DOHH2 (cell line): ENCODE data around the gene CFAP53.

Source experiments
- H3F3A ChIP-seq: fragments of 200-600 bp; sonication (generic), shearing (Covaris generic); 2 replicates; pipeline ENCODE4 v1.6.0; 2016; ENCODE audit warnings: antibody characterized with exemption, mild to moderate bottlenecking; ENCODE audit not compliant: control insufficient read depth, insufficient read depth
- H3K27ac ChIP-seq: fragments of 200-600 bp; sonication (generic); 2 replicates; pipeline ENCODE4 v1.5.1; 2014; ENCODE audit warnings: low read depth, mild to moderate bottlenecking, low read length, moderate library complexity
- H3K27me3 ChIP-seq: fragments of 200-600 bp; sonication (generic); 2 replicates; pipeline ENCODE4 v1.6.1; 2014; ENCODE audit warnings: mild to moderate bottlenecking, low read length, mixed read lengths; ENCODE audit not compliant: control insufficient read depth
- H3K36me3 ChIP-seq: fragments of 200-600 bp; sonication (generic); 2 replicates; pipeline ENCODE4 v1.6.1; 2014; ENCODE audit warnings: mild to moderate bottlenecking, low read length, moderate library complexity, mixed read lengths; ENCODE audit not compliant: control insufficient read depth
- H3K4me1 ChIP-seq: fragments of 200-600 bp; sonication (generic); 2 replicates; pipeline ENCODE4 v1.6.1; 2014; ENCODE audit warnings: mild to moderate bottlenecking, low read length, mixed read lengths; ENCODE audit not compliant: control insufficient read depth
- H3K4me2 ChIP-seq: fragments of 200-600 bp; sonication (generic); 2 replicates; pipeline ENCODE4 v1.6.0; 2014; ENCODE audit warnings: mild to moderate bottlenecking, low read length, moderate library complexity
- H3K4me3 ChIP-seq: fragments of 200-600 bp; sonication (generic); 2 replicates; pipeline ENCODE4 v1.5.1; 2014; ENCODE audit warnings: mild to moderate bottlenecking, low read length, mixed read lengths
- H3K79me2 ChIP-seq: fragments of 200-600 bp; sonication (generic); 2 replicates; pipeline ENCODE4 v1.6.1; 2014; ENCODE audit warnings: mild to moderate bottlenecking, low read length, mixed read lengths; ENCODE audit not compliant: control insufficient read depth
- H3K9me2 ChIP-seq: fragments of 200-600 bp; sonication (generic); replicated peaks from 2 replicates; pipeline ENCODE4 v1.6.1; 2014; ENCODE audit warnings: mild to moderate bottlenecking, low read length, mixed read lengths; ENCODE audit not compliant: control insufficient read depth
- H3K9me3 ChIP-seq: fragments of 200-600 bp; sonication (generic); 2 replicates; pipeline ENCODE4 v1.6.1; 2014; ENCODE audit warnings: antibody characterized with exemption, low read length, mixed read lengths; ENCODE audit not compliant: control insufficient read depth, insufficient read depth
- H4K20me1 ChIP-seq: fragments of 200-600 bp; sonication (generic); 2 replicates; pipeline ENCODE4 v1.6.0; 2014; ENCODE audit warnings: low read depth, mild to moderate bottlenecking, antibody characterized with exemption, low read length, moderate library complexity; ENCODE audit not compliant: control insufficient read depth, insufficient read depth
- CTCF ChIP-seq: fragments of 200-600 bp; sonication (generic); IDR thresholded peaks from one replicate; pipeline ENCODE4 v1.5.1; 2014; ENCODE audit warnings: antibody characterized with exemption, mild to moderate bottlenecking, low read depth, low read length; ENCODE audit not compliant: poor library complexity, severe bottlenecking
- EZH2phosphoT487 ChIP-seq: fragments of 200-600 bp; sonication (generic); IDR thresholded peaks from 2 replicates; pipeline ENCODE4 v1.6.1; 2017; ENCODE audit warnings: borderline replicate concordance, mild to moderate bottlenecking, antibody characterized with exemption, low read length, moderate library complexity, mixed read lengths

The CFAP53 gene

GRCh38 chr18:50287028-50287440 is 20.7 kb upstream of the CFAP53 start:
- H3K27me3 ChIP-seq, result no peaks in the 10 kb centered on the region
- H3K4me3 ChIP-seq, result peak overlapping the region; percentile 99
- 0 out of 2 replicates have a peak, but pooled peaks cover 2% of the 10 kb centered on the region for H3F3A ChIP-seq
- peaks cover 8% of the 10 kb centered on the region; the same call in 1 of the 2 replicates for H4K20me1 ChIP-seq
- H3K79me2 ChIP-seq, result peaks cover 28% of the 10 kb centered on the region
- TF ChIP-seq CTCF, result no peak
- no peak for TF ChIP-seq EZH2phosphoT487
- no peaks in the 10 kb centered on the region for H3K9me3 ChIP-seq
- H3K4me2 ChIP-seq, result peak overlapping the region; percentile 89
- H3K36me3 ChIP-seq, result peaks cover 51% of the 10 kb centered on the region
- no peaks in the 10 kb centered on the region for H3K9me2 ChIP-seq
- peaks cover 14% of the 10 kb centered on the region for H3K4me1 ChIP-seq
- peak overlapping the region; percentile 35 for H3K27ac ChIP-seq

DNA sequence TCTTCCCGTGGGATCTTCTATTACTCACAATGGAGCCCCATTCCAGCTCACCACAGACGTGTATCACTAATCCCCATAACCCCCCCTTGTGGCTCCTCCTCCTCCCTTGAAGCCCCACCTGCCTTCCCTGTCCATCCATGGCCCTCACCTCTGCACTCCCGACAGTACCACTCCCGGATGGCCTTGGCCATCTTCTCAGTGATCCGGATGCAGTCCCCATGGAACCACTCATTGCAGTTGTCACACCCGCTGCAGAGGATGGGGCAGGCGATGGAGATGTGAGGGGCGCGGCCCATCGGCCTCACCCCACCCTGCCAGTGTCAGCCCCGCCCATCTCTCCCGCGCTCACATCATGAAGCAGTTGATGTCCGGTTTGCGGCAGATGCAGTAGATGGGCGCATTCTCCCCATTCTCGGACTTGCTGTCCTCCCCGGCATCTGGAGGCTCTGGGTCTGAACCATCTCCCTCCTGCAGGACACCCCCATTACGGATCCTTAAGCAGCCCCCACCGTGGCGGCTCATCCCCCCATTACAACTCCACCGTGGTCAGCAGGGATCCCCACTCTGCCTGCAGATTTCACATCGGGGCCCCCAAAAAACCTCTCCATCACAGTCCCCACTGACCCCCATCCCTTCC is 20.2 kb upstream of the CFAP53 start:
- TF ChIP-seq EZH2phosphoT487, result no peak
- no peak for TF ChIP-seq CTCF
- H3K27me3 ChIP-seq, result no peaks in the 10 kb centered on the region
- peaks cover 55% of the 10 kb centered on the region for H3K36me3 ChIP-seq
- peak overlapping the region; percentile 89 for H3K4me2 ChIP-seq
- H3K9me2 ChIP-seq, result no peaks in the 10 kb centered on the region
- H3K9me3 ChIP-seq, result no peaks in the 10 kb centered on the region
- H3K4me1 ChIP-seq, result peaks cover 17% of the 10 kb centered on the region
- H3K4me3 ChIP-seq, result peak overlapping the region; percentile 99
- peaks cover 29% of the 10 kb centered on the region for H3K79me2 ChIP-seq
- H4K20me1 ChIP-seq, result peaks cover 8% of the 10 kb centered on the region; the same call in 1 of the 2 replicates
- H3F3A ChIP-seq, result 0 out of 2 replicates have a peak, but pooled peaks cover 2% of the 10 kb centered on the region
- H3K27ac ChIP-seq, result no peak overlapping the region

DNA sequence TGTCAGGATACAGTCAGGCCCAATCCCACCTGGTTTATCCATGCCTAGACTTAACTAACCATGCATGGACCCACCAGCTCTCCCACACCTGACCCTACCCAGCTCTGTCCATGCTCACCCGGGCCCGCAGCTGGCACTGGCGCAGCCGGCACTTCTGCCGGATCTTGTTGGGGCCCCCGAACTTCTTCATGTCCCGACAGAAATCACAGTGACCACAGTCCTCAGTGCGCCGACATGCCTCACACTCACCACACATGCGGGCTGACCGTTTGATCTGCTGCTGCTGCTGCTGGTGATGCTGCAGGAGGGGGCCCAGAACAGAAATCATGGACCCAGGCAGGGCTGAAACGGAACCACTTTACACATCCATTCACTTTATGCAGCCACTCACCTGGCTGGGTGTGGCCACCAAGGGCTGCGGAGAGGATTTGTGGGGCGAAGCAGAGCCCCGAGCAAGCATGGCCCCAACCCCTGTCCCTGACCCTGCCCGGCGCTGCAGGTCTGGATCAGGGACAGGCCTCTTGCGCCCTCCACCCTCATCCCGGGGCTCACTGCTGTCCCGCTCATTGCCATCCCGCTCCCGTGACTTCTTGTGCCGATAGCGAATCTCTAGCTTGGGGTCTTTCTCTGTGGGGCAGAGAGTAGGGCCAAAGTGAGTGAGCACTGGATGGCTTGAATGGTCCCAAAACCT is 19.5 kb upstream of the CFAP53 start:
- H3K4me2 ChIP-seq, result peak overlapping the region; percentile 89
- H3K27ac ChIP-seq, result no peak overlapping the region
- peak overlapping the region; percentile 99 for H3K4me3 ChIP-seq

More for the DNA sequence above, 19.5 kb upstream of the CFAP53 start:
- TF ChIP-seq CTCF, result no peak
- no peak for TF ChIP-seq EZH2phosphoT487
- H4K20me1 ChIP-seq, result peaks cover 8% of the 10 kb centered on the region; the same call in 1 of the 2 replicates
- peaks cover 17% of the 10 kb centered on the region for H3K4me1 ChIP-seq
- no peaks in the 10 kb centered on the region for H3K27me3 ChIP-seq
- no peaks in the 10 kb centered on the region for H3K9me2 ChIP-seq
- no peaks in the 10 kb centered on the region for H3K9me3 ChIP-seq
- H3F3A ChIP-seq, result 0 out of 2 replicates have a peak, but pooled peaks cover 2% of the 10 kb centered on the region
- H3K79me2 ChIP-seq, result peaks cover 34% of the 10 kb centered on the region
- H3K36me3 ChIP-seq, result peaks cover 59% of the 10 kb centered on the region
